Thymus (tissue), 11 donors: Measurements from ENCODE around the gene SERPINB10. TPM values are rescaled to one million over a fixed set of nuclear protein-coding genes. Genes with fewer than 3 reads are reported as not detected.

ENCODE experiments used
- DNase-seq, 9 donors: peaks; one replicate each; pipeline ENCODE4 v3.0.0-alpha.2; 2013; ENCODE audit warnings: low spot score in 9 of 9, low read depth in 6 of 9, missing footprints in 1 of 9
- H3K27ac ChIP-seq, 2 donors: one replicate each; pipeline ENCODE4 v1.5.1; 2013; ENCODE audit warnings: control low read depth in 1 of 2, low read depth in 1 of 2, low read length in 1 of 2, mild to moderate bottlenecking in 1 of 2, moderate library complexity in 1 of 2
- H3K27me3 ChIP-seq, 2 donors: one replicate each; pipeline ENCODE4 v1.5.1; 2013; ENCODE audit warnings: low read length in 1 of 2; ENCODE audit not compliant: control insufficient read depth in 2 of 2, insufficient read depth in 1 of 2
- H3K36me3 ChIP-seq, 2 donors: one replicate each; pipeline ENCODE4 v1.5.1; 2013; ENCODE audit warnings: low read length in 1 of 2, mild to moderate bottlenecking in 1 of 2, moderate library complexity in 1 of 2; ENCODE audit not compliant: control insufficient read depth in 2 of 2, insufficient read depth in 2 of 2
- H3K4me1 ChIP-seq, 2 donors: one replicate each; pipeline ENCODE4 v1.5.1; 2013; ENCODE audit warnings: low read length in 2 of 2; ENCODE audit not compliant: control insufficient read depth in 2 of 2, insufficient read depth in 2 of 2
- H3K4me3 ChIP-seq, 2 donors: one replicate each; pipeline ENCODE4 v1.5.1; 2013; ENCODE audit warnings: low read length in 2 of 2, control low read depth in 1 of 2, mild to moderate bottlenecking in 1 of 2
- H3K9me3 ChIP-seq, 2 donors: one replicate each; pipeline ENCODE4 v1.5.1; 2013; ENCODE audit warnings: low read length in 1 of 2, mild to moderate bottlenecking in 1 of 2; ENCODE audit not compliant: control insufficient read depth in 2 of 2, insufficient read depth in 1 of 2
- WGBS: extraction: QIAGEN DNeasy Blood & Tissue Kit; methylation state at CpG from one replicate; pipeline ENCODE4 v1.1.7; 2013; 5-methylcytosine and 5-hydroxymethylcytosine counted together
- polyA plus RNA-seq: library from polyadenylated mRNA; stranded (reverse); fragments of 200-250 nt; gene quantifications from one replicate; pipeline ENCODE4 v1.2.3, GENCODE V29; 2013
- total RNA-seq: library from RNA; stranded (reverse); fragments of 120-200 nt; gene quantifications from one replicate; pipeline ENCODE4 v1.2.4, GENCODE V29; 2013
- donor health status: healthy.

The SERPINB10 gene
- total and polyA plus RNA-seq, 2 donors, result 1.7 to 2.5 TPM

GRCh38 chr18:63979409-63979920 lies 71.7 kb downstream of the SERPINB10 start:
- DNase-seq, result peak in 6 of 9 donors; percentile 8 to 71 (median 46)
- no peaks in the 10 kb centered on the region for H3K9me3 ChIP-seq
- 43% methylated on average over 6 of the region's 6 CpGs for WGBS
- no peaks in the 10 kb centered on the region for H3K27me3 ChIP-seq
- no peaks in the 10 kb centered on the region for H3K4me1 ChIP-seq
- H3K4me3 ChIP-seq, result no peak overlapping the region
- no peak overlapping the region for H3K27ac ChIP-seq
- peaks cover 0 to 9% of the 10 kb centered on the region in 2 donors for H3K36me3 ChIP-seq

- DNase-seq, result no peak
- WGBS, result 95% methylated on average over 7 of the region's 7 CpGs
- H3K4me3 ChIP-seq, result no peak overlapping the region
- no peaks in the 10 kb centered on the region for H3K27me3 ChIP-seq
- H3K9me3 ChIP-seq, result no peaks in the 10 kb centered on the region
- H3K27ac ChIP-seq, result no peak overlapping the region
- H3K36me3 ChIP-seq, result peaks cover 0 to 9% of the 10 kb centered on the region in 2 donors
- no peaks in the 10 kb centered on the region for H3K4me1 ChIP-seq
These were observed 72.3 kb downstream of the SERPINB10 start for GRCh38 chr18:63980027-63980426.

GRCh38 chr18:63980896-63981460 lies 73.2 kb downstream of the SERPINB10 start:
- DNase-seq, result no peak
- peaks cover 0 to 9% of the 10 kb centered on the region in 2 donors for H3K36me3 ChIP-seq
- no peaks in the 10 kb centered on the region for H3K27me3 ChIP-seq
- H3K4me1 ChIP-seq, result no peaks in the 10 kb centered on the region
- no peak overlapping the region for H3K4me3 ChIP-seq
- no peaks in the 10 kb centered on the region for H3K9me3 ChIP-seq
- H3K27ac ChIP-seq, result no peak overlapping the region
- 85% methylated on average over 6 of the region's 6 CpGs for WGBS

GRCh38 chr18:63981719-63982118 lies 74.0 kb downstream of the SERPINB10 start:
- Histone ChIP-seq H3K4me1 (no peaks in the 10 kb centered on the region), H3K27ac (no peak overlapping the region), H3K9me3 (no peaks in the 10 kb centered on the region), H3K27me3 (no peaks in the 10 kb centered on the region), H3K4me3 (no peak overlapping the region), H3K36me3 (peaks cover 0 to 9% of the 10 kb centered on the region in 2 donors)
- DNase-seq, result no peak
- WGBS, result 91% methylated on average over 2 of the region's 2 CpGs

- WGBS, result 96% methylated on average over 3 of the region's 3 CpGs
- H3K36me3 ChIP-seq, result peaks cover 0 to 9% of the 10 kb centered on the region in 2 donors
- no peaks in the 10 kb centered on the region for H3K4me1 ChIP-seq
- no peak for DNase-seq
- H3K4me3 ChIP-seq, result no peak overlapping the region
- no peak overlapping the region for H3K27ac ChIP-seq
- H3K9me3 ChIP-seq, result no peaks in the 10 kb centered on the region
- H3K27me3 ChIP-seq, result no peaks in the 10 kb centered on the region
These were observed 74.6 kb downstream of the SERPINB10 start for GRCh38 chr18:63982361-63982760.

Other genes starting within 250 kb of the SERPINB10 start
- 2.6 TPM for gene SERPINB3, start 246.1 kb upstream of the SERPINB10 start, total RNA-seq
- 47.5 TPM for gene SERPINB3, start 246.1 kb upstream of the SERPINB10 start, polyA plus RNA-seq
- not detected for gene SERPINB11, start 205.0 kb upstream of the SERPINB10 start, total RNA-seq
- 0.23 TPM for gene SERPINB11, start 205.0 kb upstream of the SERPINB10 start, polyA plus RNA-seq
- 1.4 TPM for gene SERPINB7, start 132.5 kb upstream of the SERPINB10 start, total RNA-seq
- 28.9 TPM for gene SERPINB7, start 132.5 kb upstream of the SERPINB10 start, polyA plus RNA-seq
- 2.5 TPM for gene SERPINB2, start 20.3 kb upstream of the SERPINB10 start, total RNA-seq
- 11.3 TPM for gene SERPINB2, start 20.3 kb upstream of the SERPINB10 start, polyA plus RNA-seq
- gene HMSD, start 41.3 kb downstream of the SERPINB10 start, total RNA-seq, result 2.7 TPM
- 1.6 TPM for gene HMSD, start 41.3 kb downstream of the SERPINB10 start, polyA plus RNA-seq
- 7.0 TPM for gene SERPINB8, start 62.1 kb downstream of the SERPINB10 start, total RNA-seq
- gene SERPINB8, start 62.1 kb downstream of the SERPINB10 start, polyA plus RNA-seq, result 11.2 TPM
- gene LINC00305, start 241.1 kb downstream of the SERPINB10 start, total RNA-seq, result 0.05 TPM
- gene LINC00305, start 241.1 kb downstream of the SERPINB10 start, polyA plus RNA-seq, result 0.05 TPM